HG02938 (cell line): ENCODE data around the gene CHMP4A.
A peak's percentile ranks its signal among the peaks of the same experiment; 100 is the strongest.

Experiments
- ATAC-seq: cut with Tn5 transposase; IDR thresholded peaks from one replicate; pipeline ENCODE4 v1.9.1; 2021; ENCODE audit warnings: mild to moderate bottlenecking, moderate library complexity; ENCODE audit not compliant: unreplicated experiment

The CHMP4A gene

GRCh38 chr14:24179961-24180796, 33.1 kb downstream of the CHMP4A start:
- no peak for ATAC-seq

- no peak for ATAC-seq
These were observed 33.9 kb downstream of the CHMP4A start for GRCh38 chr14:24179294-24179960.

- ATAC-seq: no peak
These were observed 34.7 kb downstream of the CHMP4A start for GRCh38 chr14:24178399-24179178.

GRCh38 chr14:24177891-24178290, 35.4 kb downstream of the CHMP4A start:
- no peak for ATAC-seq

- no peak for ATAC-seq
These were observed 36.1 kb downstream of the CHMP4A start for GRCh38 chr14:24177041-24177825.

GRCh38 chr14:24176599-24176998, 36.7 kb downstream of the CHMP4A start:
- no peak for ATAC-seq

GRCh38 chr14:24172871-24173281, 40.4 kb downstream of the CHMP4A start:
- ATAC-seq: no peak

- no peak for ATAC-seq
These were observed 40.9 kb downstream of the CHMP4A start for GRCh38 chr14:24172261-24172860.

GRCh38 chr14:24171422-24172260, 41.6 kb downstream of the CHMP4A start, which contains the start of gene REC8:
Gene REC8, plus strand, starts transcription at chr14:24172080. Its CDS starts 473 bp downstream, at chr14:24172553.
- peak; percentile 74 for ATAC-seq

GRCh38 chr14:24167469-24168114, 45.7 kb downstream of the CHMP4A start:
- ATAC-seq: no peak

- no peak for ATAC-seq
These were observed 47.5 kb downstream of the CHMP4A start for GRCh38 chr14:24165785-24166184.

- ATAC-seq: no peak
These were observed 48.7 kb downstream of the CHMP4A start for GRCh38 chr14:24164518-24164991.

GRCh38 chr14:24162093-24162492, 51.2 kb downstream of the CHMP4A start:
- no peak for ATAC-seq

GRCh38 chr14:24160850-24161804, 52.2 kb downstream of the CHMP4A start, which contains the start of gene IRF9:
Gene IRF9, plus strand, starts transcription at chr14:24161265. Its CDS starts 880 bp downstream, at chr14:24162145.
- ATAC-seq: peak; percentile 85

- no peak for ATAC-seq
These were observed 52.8 kb downstream of the CHMP4A start for GRCh38 chr14:24160499-24160849.

- no peak for ATAC-seq
These were observed 53.4 kb downstream of the CHMP4A start for GRCh38 chr14:24159777-24160498.
